GM19452 (cell line): ENCODE measurements around the gene DARS2.
A peak's percentile ranks its signal among the peaks of the same experiment; 100 is the strongest.
"Not testable (repeated sequence)": the region's sequence is repeated elsewhere in the genome, so short reads cannot be mapped to it uniquely, and the experiment has no call there.

Experiments
- ATAC-seq: cut with Tn5 transposase; IDR thresholded peaks from one replicate; pipeline ENCODE4 v1.9.1; 2021; ENCODE audit not compliant: unreplicated experiment

Gene DARS2

DNA sequence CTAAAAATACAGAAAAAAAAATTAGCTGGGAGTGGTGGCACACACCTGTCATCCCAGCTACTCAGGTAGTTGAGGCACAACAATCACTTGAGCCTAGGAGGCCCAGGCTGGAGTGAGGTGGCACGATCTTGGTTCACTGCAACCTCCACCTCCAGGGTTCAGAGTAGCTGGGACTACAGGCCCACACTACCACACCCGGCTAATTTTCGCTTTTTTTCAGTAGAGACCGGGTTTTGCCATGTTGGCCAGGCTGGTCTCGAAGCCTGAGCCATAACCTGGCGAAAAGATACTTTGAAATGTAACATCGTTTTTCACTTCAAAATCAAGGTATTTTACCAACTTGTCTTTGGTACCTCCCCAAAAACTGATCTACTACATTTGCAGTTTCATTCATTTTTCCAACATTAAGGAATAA is 37.3 kb downstream of the DARS2 start:
- no peak for ATAC-seq

DNA sequence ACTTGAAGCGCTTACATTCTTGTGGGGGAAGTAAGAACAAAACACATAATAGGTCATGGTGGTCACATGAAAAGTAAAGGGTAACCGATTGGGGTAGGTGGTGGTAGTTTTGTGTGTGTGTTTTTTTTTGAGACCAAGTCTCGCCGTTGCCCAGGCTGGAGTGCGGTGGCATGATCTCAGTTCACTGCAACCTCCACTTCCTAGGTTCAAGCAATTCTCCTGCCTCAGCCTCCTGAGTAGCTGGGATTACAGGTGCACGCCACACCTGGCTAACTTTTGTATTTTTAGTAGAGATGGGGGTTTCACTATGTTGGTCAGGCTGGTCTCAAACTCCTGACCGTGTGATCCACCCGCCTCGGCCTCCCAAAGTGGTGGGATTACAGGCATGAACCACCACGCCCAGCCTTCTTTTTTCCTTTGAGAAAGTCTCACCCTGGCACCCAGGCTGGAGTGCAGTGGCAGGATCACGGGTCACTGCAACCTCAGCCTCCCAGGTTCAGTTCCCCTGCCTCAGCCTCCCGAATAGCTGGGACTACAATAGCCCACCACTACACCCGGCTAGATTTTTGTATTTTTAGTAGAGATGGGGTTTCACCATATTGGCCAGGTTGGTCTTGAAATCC is 37.8 kb downstream of the DARS2 start:
- ATAC-seq: not testable (repeated sequence)

DNA sequence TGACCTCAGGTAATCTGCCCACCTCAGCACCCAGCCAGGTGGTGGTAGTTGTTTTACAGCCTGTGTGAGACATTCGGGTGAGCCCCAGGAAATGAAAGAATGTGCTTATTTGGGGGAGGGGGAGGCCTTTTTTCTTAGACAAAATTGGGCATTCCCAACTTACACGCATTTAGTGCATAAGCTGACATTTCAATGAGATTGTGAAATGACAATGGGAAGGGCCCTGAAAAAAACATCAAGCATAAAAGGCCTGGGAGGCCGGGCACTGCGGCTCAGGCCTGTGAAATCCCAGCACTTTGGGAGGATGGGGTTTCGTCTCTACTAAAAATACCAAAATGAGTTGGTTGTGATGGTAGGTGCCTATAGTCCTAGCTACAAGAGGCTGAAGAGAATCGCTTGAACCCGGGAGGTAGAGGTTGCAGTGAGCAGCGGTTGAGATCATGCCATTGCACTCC is 38.3 kb downstream of the DARS2 start:
- ATAC-seq: no peak

DNA sequence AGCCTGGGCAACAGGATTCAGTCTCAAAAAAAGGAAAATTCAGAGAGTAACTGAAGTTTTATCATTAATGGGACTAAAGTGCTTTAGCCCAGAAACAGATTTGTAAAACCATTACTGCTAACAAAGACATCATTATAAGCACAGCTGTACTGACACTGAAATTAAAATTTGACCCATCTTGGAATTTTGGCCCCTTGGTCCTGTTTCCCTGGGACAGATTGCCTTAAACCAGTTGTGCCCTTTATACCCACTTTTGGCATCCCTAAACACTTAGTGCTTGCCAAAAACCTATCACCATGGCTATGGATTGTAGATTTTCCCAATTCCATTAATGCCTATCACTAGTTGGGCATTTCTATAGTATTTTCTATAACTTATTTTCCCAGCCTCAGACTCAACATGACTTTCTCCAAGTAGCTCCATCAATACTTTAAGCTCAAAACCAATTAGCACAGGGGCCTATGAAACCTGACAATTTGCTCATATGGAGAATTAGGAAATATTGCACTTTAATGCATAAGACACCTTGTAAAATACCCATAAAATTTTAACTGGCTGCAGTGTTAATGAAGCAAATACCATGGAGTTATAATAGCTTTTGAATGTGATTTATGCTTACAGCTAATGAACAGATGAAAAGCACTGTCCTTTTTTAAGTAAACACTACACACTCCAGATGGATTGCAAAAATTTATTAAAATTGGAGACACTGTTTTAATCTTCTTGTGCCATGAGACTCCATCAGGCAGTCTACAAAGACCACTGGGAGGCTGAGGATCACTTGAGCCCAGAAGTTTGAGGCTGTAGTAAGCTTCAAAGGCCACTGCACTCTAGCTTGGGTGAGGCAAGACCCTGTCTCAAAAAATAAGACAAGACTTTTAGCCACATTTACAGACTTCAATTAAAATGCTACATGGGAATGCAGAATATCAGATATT is 39.0 kb downstream of the DARS2 start:
- ATAC-seq: no peak

DNA sequence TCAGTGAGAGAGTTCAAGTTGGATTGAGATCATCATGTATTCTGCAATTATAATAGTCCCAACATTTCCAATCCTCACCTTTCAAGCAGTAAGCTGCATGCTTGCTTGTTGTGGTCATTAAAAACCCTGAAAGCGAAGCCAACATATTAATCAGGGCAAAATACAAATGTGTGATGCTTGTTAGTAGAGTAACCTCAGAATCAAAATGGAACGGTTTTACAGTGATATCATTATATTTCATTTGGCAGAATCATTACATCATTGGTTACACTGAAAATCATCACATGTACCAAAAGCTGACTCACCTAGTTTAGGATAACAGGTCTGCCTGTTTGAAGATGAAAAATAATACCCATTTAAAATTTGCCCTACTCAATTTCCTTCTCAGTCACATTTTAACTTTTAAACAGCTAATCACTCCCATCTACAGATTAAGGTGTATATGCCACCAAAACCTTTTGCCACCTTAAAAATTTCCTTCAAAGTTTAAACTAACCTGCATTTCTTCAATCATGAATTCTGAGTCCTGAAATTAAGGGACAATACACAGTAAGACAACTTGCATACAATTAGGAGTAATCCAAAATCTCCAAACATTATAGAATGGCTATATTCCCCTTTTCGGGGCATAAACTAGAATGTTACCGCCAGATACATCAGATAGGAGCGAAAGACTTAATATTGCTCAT is 39.9 kb downstream of the DARS2 start:
- no peak for ATAC-seq

DNA sequence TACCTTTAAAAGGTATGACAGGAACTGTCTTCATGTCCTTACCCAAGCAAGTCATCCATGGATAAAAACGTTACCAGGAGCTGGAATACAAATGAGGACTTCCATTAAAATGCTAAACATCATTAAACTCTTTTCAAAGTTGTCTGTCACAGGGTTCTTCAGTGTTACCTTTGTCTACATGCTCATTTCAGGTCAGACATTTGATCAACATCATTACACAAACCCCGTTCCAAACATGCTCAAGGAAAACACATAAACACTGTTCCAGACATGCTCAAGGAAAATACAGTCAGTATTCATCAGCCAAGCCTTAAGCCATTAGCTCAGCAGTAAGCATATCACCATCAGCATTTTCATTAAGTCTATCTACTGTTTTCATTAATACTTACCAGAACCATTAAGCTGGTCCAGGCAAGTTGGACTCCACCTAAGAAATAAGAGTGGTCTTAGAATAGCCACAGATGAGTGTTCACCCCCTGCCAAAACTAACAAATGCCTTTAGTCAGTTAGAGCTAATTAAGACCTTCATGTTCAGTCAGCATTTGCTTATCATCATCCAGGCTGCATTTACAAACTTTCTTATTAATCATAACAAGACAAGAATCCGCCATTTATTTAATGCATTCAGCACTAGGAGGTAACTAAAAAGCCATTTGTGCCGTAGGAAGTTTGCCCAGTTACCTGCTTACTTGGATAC is 41.1 kb downstream of the DARS2 start:
- no peak for ATAC-seq

DNA sequence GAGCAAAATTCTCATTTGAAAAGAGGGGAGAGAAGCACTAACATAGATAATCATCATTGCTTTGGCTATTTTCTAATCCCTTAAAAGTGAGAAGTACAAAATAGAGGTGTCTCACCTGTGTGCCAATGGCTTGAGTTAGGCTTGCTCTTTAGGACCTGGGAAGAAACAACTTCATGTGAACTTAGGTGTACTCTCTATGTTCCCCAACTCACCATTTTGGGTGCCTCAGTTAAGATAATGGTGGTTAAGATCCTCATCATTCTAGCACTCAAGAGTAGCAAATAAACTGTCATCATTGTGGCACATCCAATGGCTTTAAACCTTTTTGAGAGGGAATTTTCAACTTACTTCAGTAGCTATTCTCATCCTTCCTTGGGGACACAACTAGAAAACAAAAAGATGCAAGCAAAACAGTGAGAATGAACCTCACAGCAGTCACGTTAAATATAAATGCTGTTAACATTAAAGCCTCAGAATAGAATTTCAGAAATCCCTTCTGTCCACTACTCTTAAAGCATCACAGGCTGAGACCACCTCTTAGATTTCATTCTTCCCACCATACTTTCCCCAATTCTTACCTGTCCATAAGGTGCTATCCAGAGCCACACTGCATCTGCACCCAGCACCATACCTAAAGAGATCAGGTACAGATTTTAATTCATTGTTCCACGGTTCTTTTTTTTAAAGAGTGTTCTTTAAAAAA is 42.1 kb downstream of the DARS2 start:
- ATAC-seq: no peak

DNA sequence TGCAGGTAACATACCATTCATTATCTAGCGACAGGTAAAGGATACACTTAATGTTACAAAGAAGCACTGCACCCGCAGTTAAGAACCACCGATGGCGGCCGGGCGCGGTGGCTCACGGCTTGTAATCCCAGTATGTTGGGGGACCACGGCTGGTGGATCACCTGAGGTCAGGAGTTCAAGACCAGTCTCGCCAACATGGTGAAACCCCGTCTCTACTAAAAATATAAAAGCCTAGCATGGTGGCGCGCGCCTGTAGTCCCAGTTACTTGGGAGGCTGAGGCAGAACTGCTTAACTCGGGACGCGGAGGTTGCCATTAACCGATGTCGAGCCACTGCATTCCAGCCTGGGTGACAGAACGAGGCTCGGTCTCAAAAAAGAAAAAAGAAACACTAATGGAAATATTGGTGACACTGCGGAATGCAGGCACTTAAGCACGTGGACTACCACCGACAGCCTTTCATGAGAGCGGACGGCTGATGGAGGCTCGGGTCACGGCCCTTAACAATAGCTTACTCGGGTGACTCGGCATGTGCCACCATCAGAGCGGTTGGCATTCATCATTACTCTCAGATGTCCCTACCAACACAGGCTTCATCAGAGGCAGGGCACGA is 42.8 kb downstream of the DARS2 start:
- no peak for ATAC-seq

DNA sequence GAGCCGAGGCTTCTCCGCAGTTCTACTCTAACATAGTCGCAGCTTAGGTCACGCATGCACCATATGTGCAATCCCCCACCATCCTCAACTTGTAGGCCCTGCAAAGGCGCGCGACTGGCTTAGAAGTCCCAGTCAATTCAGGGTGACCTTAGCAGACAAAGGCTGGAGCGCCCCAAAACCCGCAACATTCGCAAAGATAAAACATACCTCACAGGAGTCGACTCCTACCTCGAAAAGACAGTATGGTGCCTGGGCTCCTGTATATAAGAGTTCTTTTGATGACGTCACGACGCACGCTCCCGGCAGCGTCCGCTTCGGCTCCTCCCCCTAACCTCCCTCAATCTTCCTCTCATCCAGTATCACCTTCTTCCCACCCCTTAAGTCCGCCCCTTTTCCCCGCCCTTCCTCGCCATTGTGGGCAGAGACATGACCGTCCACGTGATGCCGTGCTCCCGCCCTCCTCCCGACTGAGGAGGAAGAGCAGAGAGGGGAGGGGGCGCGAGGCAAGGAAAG is 43.3 kb downstream of the DARS2 start, which contains the start of gene GAS5:
GAS5 (minus strand) TSS at position 237 of the 513 bp plus-strand sequence.
- peak; percentile 61 for ATAC-seq

DNA sequence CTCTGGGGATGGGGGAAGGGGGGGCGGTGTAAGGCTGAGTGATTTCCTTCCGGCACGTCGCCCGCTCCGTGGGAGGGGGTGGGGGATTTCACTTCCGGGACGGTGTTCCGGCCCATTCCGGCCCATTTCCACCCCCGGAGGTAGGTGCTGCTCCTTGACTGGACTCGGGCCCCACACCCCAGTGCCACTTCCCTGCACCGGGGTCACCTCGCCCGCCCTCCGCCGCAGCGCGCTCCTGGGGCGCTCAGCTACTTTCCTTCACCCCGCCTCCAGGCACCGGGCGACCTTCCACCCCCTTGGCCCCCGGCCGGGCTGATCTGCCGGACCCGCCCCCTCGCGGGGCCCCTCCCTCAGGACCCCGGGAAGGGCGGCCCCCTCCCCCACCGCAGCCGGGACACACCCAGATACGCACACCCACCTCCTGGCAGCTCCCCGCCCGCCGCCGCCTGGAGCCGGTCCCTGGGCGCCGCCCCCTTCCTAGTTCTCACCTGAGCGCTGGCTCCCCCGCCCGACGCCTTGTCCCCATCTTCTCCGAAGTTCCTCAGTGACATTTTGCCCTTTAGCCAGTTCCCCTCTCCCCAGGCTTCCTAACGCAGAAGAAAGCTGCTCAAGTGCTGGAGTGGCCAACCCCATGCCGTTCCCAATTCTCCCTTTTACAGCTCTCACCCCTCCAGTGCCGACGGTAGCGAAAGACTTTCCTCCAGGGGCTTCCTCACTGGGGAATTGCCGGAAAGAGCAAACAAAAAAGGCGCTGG is 44.0 kb downstream of the DARS2 start, which contains the start of gene ZBTB37:
ZBTB37 (plus strand) TSS at position 115 of the 755 bp plus-strand sequence. CDS start 1,846 bp downstream, outside the sequence.
- peak; percentile 60 for ATAC-seq

DNA sequence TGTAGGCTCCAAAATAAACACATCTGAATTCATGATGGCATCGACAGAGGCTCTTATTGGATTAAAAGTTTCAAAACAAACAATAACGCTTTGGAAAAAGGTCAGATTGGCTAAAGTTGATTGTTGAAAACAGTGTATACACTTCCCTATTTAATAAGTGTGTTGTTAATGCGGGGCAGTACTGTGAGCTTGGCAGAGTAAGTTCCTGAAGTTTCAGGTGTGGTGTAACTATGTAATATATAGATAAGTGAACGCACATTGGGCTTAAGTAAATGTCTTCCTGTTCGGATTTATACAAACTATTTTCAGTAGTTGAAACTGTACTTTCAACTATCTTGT is 44.5 kb downstream of the DARS2 start:
- no peak for ATAC-seq

DNA sequence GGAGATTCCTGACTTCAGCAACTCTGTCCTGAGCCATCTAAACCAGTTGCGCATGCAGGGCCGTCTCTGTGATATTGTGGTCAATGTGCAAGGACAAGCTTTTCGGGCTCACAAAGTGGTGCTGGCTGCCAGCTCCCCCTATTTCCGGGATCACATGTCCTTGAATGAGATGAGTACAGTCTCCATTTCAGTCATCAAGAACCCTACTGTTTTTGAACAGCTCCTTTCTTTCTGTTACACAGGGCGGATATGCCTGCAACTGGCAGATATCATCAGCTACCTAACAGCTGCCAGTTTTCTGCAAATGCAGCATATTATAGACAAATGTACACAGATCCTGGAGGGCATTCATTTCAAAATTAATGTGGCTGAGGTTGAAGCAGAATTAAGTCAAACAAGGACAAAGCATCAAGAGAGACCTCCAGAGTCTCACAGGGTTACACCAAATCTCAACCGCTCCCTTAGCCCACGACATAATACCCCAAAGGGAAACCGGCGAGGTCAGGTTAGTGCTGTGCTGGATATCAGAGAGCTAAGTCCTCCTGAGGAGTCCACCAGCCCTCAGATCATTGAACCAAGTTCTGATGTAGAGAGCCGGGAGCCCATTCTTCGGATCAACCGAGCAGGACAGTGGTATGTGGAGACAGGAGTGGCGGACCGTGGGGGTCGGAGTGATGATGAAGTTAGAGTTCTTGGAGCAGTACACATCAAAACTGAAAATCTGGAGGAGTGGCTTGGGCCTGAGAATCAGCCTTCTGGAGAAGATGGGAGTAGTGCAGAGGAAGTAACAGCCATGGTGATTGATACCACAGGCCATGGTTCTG is 46.0 kb downstream of the DARS2 start:
- ATAC-seq: peak; percentile 20

DNA sequence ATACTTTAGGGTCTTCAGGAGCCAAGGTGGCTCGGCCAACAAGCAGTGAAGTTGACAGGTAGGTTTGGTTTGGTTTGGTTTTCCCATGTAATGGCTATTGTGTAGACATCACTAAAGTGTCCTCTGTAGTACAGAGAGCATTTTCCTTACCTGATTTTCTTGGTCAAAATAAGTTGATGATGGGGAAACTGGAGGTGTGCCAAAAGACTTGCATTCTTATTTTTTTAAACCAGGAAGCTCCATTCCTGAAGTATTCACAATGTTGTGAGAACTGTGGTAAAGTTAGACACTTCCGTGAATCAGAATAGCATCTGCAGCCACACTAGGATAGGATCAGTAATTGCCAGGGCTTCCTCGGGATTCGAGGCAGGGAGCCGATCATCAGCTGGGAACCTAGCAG is 46.6 kb downstream of the DARS2 start:
- no peak for ATAC-seq

DNA sequence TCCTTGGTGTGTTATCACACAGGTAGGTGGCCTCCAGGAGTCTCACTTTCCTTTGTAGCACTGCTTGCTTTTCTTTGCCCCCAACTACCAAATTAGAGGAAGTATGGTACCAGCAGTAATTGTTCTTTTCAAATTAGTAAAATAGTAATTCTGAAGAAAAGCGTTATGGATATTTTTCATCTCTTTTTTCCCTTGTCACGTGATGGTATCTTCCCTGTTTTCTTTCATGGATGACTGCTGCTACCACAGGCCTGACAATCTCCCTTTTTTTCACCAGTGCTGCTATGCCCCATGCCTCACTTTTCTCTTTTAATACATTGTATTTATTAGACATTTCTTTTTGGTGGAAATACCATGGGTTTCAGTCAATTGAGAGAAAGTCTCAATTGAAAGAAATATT is 47.0 kb downstream of the DARS2 start:
- ATAC-seq: no peak

DNA sequence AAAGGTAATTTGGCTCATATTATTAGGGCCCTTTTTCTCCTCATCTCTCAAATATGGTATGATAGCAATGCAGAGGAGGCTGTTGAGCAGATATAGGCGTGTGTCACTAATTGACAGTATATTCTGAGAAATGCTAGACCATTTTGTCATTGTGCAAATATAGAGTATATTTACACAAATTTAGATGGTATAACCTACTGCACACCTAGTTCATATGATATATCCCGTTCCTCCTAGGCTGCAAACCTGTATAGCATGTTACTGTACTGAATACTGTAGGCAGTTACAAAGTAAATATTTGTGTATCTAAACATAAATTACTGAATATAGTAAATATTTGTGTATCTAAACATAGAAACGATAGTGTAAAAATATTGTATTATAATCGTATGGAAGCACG is 52.3 kb downstream of the DARS2 start:
- ATAC-seq: no peak

DNA sequence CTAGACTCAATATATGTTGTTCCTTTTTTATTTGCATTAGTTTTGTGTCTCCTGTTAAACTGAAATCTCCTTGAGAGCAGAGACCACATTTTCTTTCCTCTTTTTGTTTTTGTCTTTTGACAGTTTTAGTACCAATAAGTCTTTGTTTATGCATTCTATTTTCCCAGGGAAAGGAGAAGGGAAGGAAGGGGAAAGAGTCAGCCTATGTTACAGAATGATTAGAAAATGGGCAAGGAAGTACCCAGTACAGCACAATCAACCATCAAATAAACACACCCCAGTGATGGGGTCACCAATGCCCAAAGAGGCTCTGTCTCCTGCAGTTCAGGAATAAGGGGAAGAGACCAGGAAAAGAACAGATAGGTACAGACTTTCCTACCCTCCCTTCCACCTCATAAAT is 53.8 kb downstream of the DARS2 start:
- no peak for ATAC-seq

DNA sequence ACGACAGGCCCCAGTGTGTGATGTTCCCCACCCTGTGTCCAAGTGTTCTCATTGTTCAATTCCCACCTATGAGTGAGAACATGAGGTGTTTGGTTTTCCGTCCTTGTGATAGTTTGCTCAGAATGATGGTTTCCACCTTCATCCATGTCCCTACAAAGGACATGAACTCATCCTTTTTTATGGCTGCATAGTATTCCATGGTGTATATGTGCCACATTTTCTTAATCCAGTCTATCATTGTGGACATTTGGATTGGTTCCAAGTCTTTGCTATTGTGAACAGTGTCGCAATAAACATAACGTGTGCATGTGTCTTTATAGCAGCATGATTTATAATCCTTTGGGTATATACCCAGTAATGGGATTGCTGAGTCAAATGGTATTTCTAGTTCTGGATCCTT is 56.6 kb downstream of the DARS2 start:
- ATAC-seq: not testable (repeated sequence)

DNA sequence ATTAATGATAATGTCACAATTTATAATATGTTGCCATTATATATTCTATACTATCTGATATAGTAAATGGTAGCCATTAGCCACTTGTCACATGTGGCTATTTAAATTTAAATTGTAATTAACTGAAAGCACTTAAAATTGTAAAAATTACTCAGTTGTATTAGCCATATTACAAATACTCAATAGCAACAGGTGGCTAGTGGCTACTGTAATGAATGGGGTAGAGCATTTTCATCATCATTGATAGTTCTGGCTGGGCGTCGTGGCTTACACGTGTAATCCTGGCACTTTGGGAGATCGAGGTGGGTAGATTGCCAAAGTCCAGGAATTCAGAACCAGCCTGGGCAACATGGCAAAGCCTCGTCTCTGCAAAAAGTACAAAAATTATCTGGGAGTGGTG is 60.2 kb downstream of the DARS2 start:
- no peak for ATAC-seq
